ENCODE measurements around the gene ZNF385B. TPM values are rescaled to one million over a fixed set of nuclear protein-coding genes. Genes with fewer than 3 reads are reported as not detected.

ZNF385B gene
- polyA plus RNA-seq, 1 of the 3 experiments (the other 2 are of a cell fraction): 0.16 TPM

DNA sequence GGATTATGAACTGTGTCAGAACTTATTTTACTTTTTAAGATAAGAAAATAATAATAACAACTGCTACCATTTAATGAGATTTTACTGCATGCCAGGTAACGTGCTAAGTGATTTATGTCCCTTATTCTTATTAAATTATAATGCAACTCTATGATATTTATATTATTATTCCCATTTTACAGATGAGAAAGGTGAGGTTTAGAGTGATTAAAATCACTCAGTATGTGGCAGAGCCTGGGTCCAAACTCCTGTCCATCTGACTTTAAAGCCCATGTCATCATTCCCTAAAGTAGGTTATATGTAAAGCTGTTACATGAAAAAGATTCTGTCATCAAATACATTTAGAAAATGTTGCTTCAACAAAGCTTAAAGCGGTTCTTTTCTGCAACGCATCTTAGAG, 308.0 kb downstream of the ZNF385B start:
- TF ChIP-seq FOSL2 (IDR thresholded peaks at IDR 0.05; ENCODE audit: borderline replicate concordance, low read depth) (no peak), TEAD4 (IDR thresholded peaks at IDR 0.05; ENCODE audit: borderline replicate concordance, insufficient read depth) (no peak), EP300 (IDR thresholded peaks at IDR 0.05; ENCODE audit: borderline replicate concordance in 1 of 2, low read depth in 1 of 2, low read length in 1 of 2) (no peak), YY1 (IDR thresholded peaks at IDR 0.05; ENCODE audit: low read depth) (no peak), ZBTB33 (IDR thresholded peaks at IDR 0.05; ENCODE audit: borderline replicate concordance, low read depth) (no peak), MXI1 (IDR thresholded peaks at IDR 0.05; ENCODE audit: low read depth, low read length) (no peak), TCF12 (IDR thresholded peaks at IDR 0.05) (no peak), IRF3 (IDR thresholded peaks at IDR 0.05; ENCODE audit: low read depth, low read length) (no peak), USF2 (IDR thresholded peaks at IDR 0.05; ENCODE audit: borderline replicate concordance, low read depth, low read length) (no peak)
- TF ChIP-seq, protein P1, sequence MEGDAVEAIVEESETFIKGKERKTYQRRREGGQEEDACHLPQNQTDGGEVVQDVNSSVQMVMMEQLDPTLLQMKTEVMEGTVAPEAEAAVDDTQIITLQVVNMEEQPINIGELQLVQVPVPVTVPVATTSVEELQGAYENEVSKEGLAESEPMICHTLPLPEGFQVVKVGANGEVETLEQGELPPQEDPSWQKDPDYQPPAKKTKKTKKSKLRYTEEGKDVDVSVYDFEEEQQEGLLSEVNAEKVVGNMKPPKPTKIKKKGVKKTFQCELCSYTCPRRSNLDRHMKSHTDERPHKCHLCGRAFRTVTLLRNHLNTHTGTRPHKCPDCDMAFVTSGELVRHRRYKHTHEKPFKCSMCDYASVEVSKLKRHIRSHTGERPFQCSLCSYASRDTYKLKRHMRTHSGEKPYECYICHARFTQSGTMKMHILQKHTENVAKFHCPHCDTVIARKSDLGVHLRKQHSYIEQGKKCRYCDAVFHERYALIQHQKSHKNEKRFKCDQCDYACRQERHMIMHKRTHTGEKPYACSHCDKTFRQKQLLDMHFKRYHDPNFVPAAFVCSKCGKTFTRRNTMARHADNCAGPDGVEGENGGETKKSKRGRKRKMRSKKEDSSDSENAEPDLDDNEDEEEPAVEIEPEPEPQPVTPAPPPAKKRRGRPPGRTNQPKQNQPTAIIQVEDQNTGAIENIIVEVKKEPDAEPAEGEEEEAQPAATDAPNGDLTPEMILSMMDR (IDR thresholded peaks at IDR 0.05): no peak
- TF ChIP-seq, protein P2, sequence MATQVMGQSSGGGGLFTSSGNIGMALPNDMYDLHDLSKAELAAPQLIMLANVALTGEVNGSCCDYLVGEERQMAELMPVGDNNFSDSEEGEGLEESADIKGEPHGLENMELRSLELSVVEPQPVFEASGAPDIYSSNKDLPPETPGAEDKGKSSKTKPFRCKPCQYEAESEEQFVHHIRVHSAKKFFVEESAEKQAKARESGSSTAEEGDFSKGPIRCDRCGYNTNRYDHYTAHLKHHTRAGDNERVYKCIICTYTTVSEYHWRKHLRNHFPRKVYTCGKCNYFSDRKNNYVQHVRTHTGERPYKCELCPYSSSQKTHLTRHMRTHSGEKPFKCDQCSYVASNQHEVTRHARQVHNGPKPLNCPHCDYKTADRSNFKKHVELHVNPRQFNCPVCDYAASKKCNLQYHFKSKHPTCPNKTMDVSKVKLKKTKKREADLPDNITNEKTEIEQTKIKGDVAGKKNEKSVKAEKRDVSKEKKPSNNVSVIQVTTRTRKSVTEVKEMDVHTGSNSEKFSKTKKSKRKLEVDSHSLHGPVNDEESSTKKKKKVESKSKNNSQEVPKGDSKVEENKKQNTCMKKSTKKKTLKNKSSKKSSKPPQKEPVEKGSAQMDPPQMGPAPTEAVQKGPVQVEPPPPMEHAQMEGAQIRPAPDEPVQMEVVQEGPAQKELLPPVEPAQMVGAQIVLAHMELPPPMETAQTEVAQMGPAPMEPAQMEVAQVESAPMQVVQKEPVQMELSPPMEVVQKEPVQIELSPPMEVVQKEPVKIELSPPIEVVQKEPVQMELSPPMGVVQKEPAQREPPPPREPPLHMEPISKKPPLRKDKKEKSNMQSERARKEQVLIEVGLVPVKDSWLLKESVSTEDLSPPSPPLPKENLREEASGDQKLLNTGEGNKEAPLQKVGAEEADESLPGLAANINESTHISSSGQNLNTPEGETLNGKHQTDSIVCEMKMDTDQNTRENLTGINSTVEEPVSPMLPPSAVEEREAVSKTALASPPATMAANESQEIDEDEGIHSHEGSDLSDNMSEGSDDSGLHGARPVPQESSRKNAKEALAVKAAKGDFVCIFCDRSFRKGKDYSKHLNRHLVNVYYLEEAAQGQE (IDR thresholded peaks at IDR 0.05; ENCODE audit: low read depth, low read length): no peak
- TF ChIP-seq, protein P3, sequence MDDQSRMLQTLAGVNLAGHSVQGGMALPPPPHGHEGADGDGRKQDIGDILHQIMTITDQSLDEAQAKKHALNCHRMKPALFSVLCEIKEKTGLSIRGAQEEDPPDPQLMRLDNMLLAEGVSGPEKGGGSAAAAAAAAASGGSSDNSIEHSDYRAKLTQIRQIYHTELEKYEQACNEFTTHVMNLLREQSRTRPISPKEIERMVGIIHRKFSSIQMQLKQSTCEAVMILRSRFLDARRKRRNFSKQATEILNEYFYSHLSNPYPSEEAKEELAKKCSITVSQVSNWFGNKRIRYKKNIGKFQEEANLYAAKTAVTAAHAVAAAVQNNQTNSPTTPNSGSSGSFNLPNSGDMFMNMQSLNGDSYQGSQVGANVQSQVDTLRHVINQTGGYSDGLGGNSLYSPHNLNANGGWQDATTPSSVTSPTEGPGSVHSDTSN (IDR thresholded peaks at IDR 0.05): no peak
- TF ChIP-seq, protein P4, sequence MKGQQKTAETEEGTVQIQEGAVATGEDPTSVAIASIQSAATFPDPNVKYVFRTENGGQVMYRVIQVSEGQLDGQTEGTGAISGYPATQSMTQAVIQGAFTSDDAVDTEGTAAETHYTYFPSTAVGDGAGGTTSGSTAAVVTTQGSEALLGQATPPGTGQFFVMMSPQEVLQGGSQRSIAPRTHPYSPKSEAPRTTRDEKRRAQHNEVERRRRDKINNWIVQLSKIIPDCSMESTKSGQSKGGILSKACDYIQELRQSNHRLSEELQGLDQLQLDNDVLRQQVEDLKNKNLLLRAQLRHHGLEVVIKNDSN (IDR thresholded peaks at IDR 0.05; ENCODE audit: borderline replicate concordance, low read depth): no peak
- Histone ChIP-seq H3K4me2 (no peak overlapping the region), H3K36me3 (replicated peaks in 1 of 2; ENCODE audit: control insufficient read depth in 1 of 2, insufficient read depth in 2 of 2, low read length in 1 of 2) (no peaks in the 10 kb centered on the region), H3K9me3 (no peaks in the 10 kb centered on the region), H3K9me2 (no peaks in the 10 kb centered on the region), H3K79me2 (ENCODE audit: insufficient read depth) (no peaks in the 10 kb centered on the region), H2AFZ (ENCODE audit: low read depth) (no peak overlapping the region), H3K4me3 (ENCODE audit: low read depth in 2 of 2, low read length in 1 of 2) (no peak overlapping the region), H4K20me1 (ENCODE audit: insufficient read depth) (no peaks in the 10 kb centered on the region), H3K27me3 (ENCODE audit: insufficient read depth) (no peaks in the 10 kb centered on the region), H3F3A (replicated peaks; ENCODE audit: insufficient read depth) (no peaks in the 10 kb centered on the region), H3K9ac (no peak overlapping the region), H3K4me1 (ENCODE audit: control insufficient read depth in 1 of 2, insufficient read depth in 2 of 2, low read depth in 1 of 2, low read length in 1 of 2) (no peaks in the 10 kb centered on the region; a peak in 1 of 4 replicates), H3K27ac (ENCODE audit: low read depth in 2 of 2, low read length in 1 of 2) (no peak overlapping the region)
- WGBS (ENCODE audit: low lambda C conversion rate): 87% methylated on average over 3 of the region's 3 CpGs
- POLR2A ChIA-PET: no interaction called here
- CTCF ChIA-PET: no interaction called here
- no peak for DNase-seq
